Subcutaneous adipose tissue (tissue), 4 donors: ENCODE results near the gene WNT6. TPM values are rescaled to one million over a fixed set of nuclear protein-coding genes. Genes with fewer than 3 reads are reported as not detected.

Experiments
- CTCF ChIP-seq: fragments of 450-650 bp; IDR thresholded peaks from one replicate; pipeline ENCODE4 v1.5.1; 2016; ENCODE audit warnings: low read depth, mild to moderate bottlenecking, control low read depth, antibody characterized with exemption, moderate library complexity
- total RNA-seq, 4 donors: library from RNA; depleted of rRNA; stranded (reverse); fragments of >200 nt; gene quantifications; one replicate each; pipeline ENCODE4 v1.1.0, GENCODE V29; 2016

Gene WNT6
- total RNA-seq, 4 donors from 2014 or later: 0.34 to 2.0 TPM; not detected in 2

DNA sequence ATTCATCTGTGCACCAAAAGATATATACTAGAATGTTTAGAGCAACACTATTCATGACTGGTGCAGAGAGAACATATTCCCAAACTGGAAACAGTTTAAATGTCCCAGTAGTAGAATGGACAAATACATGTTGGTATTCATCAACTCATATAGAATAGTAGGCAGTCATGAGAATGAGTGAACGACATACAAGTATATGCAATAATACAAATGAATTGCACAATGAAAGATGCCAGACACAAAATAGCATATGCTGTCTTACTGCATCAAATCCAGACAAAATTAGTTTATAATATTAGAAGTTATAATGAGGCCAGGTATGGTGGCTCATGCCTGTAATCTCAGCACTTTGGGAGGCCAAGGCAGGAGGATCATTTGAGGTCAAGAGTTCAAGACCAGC lies 19.7 kb upstream of the WNT6 start:
- TF ChIP-seq CTCF: no peak

DNA sequence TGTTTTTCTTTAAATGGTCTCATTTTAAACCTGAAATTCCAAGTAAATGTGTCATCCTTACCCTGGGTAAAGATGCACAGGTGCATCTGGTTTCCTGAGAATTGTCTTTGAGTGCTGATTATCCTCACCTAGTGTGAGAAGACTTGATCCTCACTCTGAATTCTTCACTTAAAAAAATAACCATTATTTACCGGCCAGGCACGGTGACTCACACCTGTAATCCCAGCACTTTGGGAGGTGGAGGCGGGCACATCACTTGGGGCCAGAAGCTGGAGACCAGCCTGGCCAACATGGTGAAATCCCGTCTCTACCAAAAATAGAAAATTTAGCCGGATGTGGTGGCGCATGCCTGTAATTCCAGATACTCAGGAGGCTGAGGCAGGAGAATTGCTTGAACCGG lies 9.9 kb upstream of the WNT6 start:
- TF ChIP-seq CTCF: no peak

GRCh38 chr2:218850796-218851195 lies 8.8 kb upstream of the WNT6 start:
- no peak for TF ChIP-seq CTCF

DNA sequence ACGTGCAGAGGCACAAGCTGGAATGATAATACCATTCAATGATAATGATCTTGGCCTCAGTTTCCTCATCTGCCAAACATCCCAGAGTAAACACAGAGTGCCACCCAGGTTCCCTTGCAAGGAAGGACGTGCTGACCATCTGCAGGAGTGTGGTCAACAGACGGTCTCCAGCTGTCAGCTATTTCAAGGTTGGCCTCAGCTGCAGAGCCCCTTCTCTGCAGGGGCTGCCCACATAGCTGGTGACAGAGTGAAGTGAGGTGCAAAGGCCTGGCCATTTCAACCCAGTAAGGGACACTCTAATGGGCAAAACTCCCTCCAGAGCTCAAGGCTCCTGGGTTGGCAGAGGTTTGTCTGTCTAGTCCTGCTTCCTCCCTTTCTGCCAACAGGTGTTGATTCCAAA lies 8.3 kb upstream of the WNT6 start:
- no peak for TF ChIP-seq CTCF

- TF ChIP-seq CTCF: no peak
Measured at GRCh38 chr2:218852911-218853667, 6.5 kb upstream of the WNT6 start.

- no peak for TF ChIP-seq CTCF
Measured at GRCh38 chr2:218853766-218854165, 5.8 kb upstream of the WNT6 start.

DNA sequence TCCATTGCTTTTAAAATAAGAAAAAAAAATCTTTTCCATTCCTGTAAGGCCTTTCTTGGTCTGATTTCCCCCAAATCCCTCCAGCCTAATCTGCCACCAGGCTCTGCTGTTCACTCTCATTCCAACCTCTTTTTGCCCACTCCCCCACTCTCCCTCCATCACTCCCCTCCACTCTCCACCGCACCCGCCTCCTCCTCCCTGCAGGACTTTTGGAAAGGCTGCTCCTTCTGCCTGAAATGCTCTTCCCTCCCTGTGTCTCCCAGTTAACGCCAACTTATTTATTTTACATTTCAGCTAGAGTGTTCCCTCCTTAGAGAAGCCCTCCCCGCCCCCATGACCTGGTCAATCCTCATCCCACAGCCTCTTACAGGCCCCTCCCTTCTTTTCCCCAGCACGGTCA lies 4.7 kb upstream of the WNT6 start:
- TF ChIP-seq CTCF: no peak
